Effector memory CD8-positive, alpha-beta T cell (primary cell): Measurements from ENCODE around the gene CCDC63.
A peak's percentile ranks its signal among the peaks of the same experiment; 100 is the strongest.

Experiments used
- ATAC-seq: fragments of 150-1000 bp; cut with Tn5 transposase; replicated peaks from 2 replicates; pipeline ENCODE4 v1.10.0; 2021; ENCODE audit warnings: mild to moderate bottlenecking, moderate library complexity
- DNase-seq, 3 experiments: peaks; one replicate each; pipeline ENCODE4 v3.0.0; 2021
- H3K27ac Mint-ChIP-seq, 2 donors: one replicate each; pipeline ENCODE4 v1.8.0; 2022; ENCODE audit warnings: mild to moderate bottlenecking in 2 of 2, mixed read lengths in 2 of 2, moderate library complexity in 2 of 2
- H3K27me3 Mint-ChIP-seq, 2 donors: one replicate each; pipeline ENCODE4 v1.8.0; 2022; ENCODE audit warnings: mixed read lengths in 2 of 2
- H3K36me3 Mint-ChIP-seq: one replicate; pipeline ENCODE4 v1.8.0; 2022; ENCODE audit warnings: mild to moderate bottlenecking, moderate library complexity, mixed read lengths; ENCODE audit not compliant: insufficient read depth
- H3K4me1 Mint-ChIP-seq, 2 donors: one replicate each; pipeline ENCODE4 v1.8.0; 2022; ENCODE audit warnings: low read depth in 2 of 2, mixed read lengths in 2 of 2
- H3K4me3 Mint-ChIP-seq, 2 donors: one replicate each; pipeline ENCODE4 v1.8.0; 2022; ENCODE audit warnings: mild to moderate bottlenecking in 2 of 2, mixed read lengths in 2 of 2, moderate library complexity in 2 of 2
- H3K9me3 Mint-ChIP-seq, 2 donors: one replicate each; pipeline ENCODE4 v1.8.0; 2022; ENCODE audit warnings: mixed read lengths in 2 of 2

The CCDC63 gene

DNA sequence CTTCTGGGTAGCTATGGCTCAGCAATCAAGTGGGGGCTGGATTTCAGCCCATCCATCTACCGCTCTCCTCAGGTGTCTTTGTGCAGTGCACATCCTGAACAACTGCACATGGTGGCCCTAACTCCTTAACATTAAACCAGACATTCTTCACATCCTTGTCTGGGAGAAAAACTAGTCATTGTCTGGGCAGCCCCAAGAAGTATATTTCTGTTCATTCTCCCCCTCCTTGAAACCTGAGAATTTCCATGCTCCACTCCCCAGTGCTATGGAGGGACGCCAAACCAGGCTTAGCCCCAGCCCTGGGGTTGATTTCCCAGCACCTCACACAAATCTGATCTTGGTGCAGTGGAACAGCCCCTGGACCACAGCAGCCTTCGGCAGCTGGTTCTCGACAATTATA, 60.2 kb downstream of the CCDC63 start:
- H3K27me3 Mint-ChIP-seq: peaks cover 9 to 50% of the 10 kb centered on the region in 2 donors
- H3K36me3 Mint-ChIP-seq: peaks cover 3% of the 10 kb centered on the region
- H3K27ac Mint-ChIP-seq: peak overlapping the region in 1 of 2 donors; percentile 26
- no peak for DNase-seq
- peaks cover 2 to 4% of the 10 kb centered on the region in 2 donors for H3K4me1 Mint-ChIP-seq
- no peaks in the 10 kb centered on the region for H3K9me3 Mint-ChIP-seq
- no peak overlapping the region for H3K4me3 Mint-ChIP-seq
- ATAC-seq: no peak

DNA sequence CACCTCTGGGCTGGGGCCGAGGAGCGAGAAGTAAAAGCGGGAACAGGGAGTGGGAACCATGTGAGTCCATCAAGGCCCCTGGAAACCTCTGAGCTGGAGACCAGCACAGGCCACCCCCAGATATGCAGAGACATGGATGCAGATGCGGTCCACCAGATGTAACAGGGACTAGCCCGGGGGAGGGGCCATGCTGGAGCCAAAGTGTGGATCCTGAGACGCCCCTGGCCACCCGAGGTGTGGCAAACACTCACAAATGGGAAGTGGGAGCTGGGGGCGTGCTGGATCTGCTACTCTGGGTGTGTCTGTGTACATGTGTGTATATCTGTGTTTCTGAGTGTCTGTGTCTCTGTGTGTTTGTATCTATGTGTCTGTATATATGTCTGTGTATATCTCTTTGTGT, 60.8 kb downstream of the CCDC63 start:
- DNase-seq (no peak), ATAC-seq (no peak)
- Mint-ChIP-seq H3K4me1 (peaks cover 2 to 4% of the 10 kb centered on the region in 2 donors), H3K4me3 (no peak overlapping the region), H3K27ac (peak overlapping the region in 1 of 2 donors; percentile 26), H3K36me3 (peaks cover 3% of the 10 kb centered on the region), H3K9me3 (no peaks in the 10 kb centered on the region), H3K27me3 (peaks cover 9 to 45% of the 10 kb centered on the region in 2 donors)

DNA sequence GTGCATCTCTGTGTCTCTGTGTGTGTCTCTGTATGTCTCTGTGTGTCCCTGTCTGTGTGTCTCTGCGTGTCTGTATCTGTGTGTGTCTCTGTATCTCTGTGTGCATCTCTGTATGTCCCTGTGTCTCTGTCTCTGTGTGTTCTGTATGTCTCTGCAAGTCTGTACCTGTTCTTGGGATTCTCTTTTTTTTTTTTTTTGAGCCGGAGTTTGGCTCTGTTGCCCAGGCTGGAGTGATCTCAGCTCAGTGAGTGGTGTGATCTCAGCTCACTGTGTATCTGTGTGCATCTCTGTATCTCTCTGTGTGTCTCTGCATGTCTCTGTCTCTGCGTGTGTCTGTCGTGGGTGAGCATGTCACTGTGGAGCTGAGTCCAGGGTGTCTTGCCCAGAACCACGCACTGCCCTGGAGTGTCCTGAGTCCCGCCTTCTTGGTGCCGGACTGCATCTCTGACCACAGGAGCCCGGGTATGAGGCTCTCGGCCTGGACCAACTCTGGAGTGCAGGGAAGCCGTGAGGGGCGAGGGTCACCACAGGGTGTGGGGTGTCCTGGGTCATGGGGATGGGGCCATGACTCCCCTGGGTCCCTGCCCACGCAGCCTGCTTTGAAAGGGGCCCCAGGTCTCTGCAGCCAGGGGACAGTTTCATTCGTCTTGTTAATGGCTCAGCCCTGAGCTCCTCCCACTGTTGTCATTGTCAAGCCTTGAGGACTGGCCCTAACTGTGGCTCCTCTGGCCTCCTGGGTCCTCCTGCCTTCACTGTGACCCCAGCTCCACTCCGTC, 61.8 kb downstream of the CCDC63 start:
- no peak for DNase-seq
- H3K27ac Mint-ChIP-seq: no peak overlapping the region

DNA sequence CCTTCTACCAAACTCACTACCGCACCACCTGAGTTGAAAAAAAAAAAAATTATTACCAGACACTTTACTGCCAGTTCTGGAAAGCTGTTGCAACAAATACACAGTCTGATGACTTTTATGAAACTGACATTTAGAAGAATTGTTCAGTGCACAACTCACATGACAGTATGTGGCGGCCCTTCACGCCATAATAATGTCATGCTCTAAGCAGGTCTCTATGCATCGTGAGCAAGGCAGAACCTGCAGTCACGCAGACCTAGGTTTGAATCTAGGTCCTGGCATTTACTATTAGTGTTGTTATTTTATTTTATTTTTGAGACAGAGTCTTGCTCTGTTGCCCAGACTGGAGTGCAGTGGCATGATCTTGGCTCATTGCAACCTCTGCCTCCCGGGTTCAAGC, 65.5 kb downstream of the CCDC63 start:
- no peak overlapping the region for H3K4me3 Mint-ChIP-seq
- H3K4me1 Mint-ChIP-seq: peaks cover 0 to 2% of the 10 kb centered on the region in 2 donors
- no peak for DNase-seq
- peaks cover 14 to 57% of the 10 kb centered on the region in 2 donors for H3K27me3 Mint-ChIP-seq
- H3K36me3 Mint-ChIP-seq: no peaks in the 10 kb centered on the region
- ATAC-seq: no peak
- H3K9me3 Mint-ChIP-seq: no peaks in the 10 kb centered on the region
- no peak overlapping the region for H3K27ac Mint-ChIP-seq

More for the DNA sequence above, 61.8 kb downstream of the CCDC63 start:
- Mint-ChIP-seq H3K4me1 (peaks cover 2 to 4% of the 10 kb centered on the region in 2 donors), H3K9me3 (no peaks in the 10 kb centered on the region), H3K36me3 (peaks cover 3% of the 10 kb centered on the region), H3K4me3 (no peak overlapping the region), H3K27me3 (peaks cover 9 to 44% of the 10 kb centered on the region in 2 donors)
- ATAC-seq: no peak

DNA sequence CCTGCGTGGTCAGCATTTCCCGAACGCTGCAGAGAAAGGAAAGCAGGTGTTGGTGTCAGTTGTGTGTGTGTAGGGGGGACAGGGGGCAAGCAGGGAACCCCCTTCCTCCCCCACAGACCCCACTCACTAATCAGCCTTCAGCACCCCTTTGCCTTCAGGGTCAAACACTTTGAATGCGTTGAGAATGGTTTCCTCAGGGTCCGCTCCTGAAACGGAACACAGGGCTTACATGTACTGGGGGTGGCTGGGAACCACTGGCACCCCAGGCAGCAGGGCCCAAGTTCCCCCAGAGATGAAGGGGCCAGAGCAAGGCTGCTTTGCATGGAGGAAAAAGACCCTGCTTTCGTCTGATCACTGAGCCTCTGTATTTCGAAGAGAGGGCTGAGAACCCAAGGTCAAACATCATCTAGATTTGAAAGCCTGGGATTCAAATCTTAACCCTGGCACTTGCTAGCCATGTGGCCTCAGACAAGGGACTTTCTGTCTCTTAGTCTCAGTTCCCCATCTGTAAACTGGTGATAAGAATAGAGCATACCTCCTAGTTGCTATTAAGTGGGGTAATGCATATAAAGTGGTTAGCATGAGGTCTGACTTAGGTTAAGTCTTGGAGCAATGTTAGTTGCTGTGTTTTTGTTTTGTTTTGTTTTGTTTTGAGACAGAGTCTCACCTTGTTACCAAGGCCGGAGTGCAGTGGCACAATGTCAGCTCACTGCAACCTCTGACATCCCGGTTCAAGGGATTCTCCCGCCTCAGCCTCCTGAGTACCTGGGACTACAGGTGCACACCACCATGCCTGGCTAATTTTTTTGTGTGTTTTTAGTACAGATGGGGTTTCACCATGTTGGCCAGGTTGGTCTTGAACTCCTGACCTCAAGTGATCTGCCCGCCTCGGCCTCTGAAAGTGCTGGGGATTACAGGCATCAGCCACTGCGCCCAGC, 66.6 kb downstream of the CCDC63 start:
- no peak overlapping the region for H3K27ac Mint-ChIP-seq
- no peak for DNase-seq
- no peaks in the 10 kb centered on the region for H3K36me3 Mint-ChIP-seq
- H3K4me1 Mint-ChIP-seq: no peaks in the 10 kb centered on the region
- peaks cover 23 to 54% of the 10 kb centered on the region in 2 donors for H3K27me3 Mint-ChIP-seq
- H3K9me3 Mint-ChIP-seq: no peaks in the 10 kb centered on the region
- peak; percentile 57 for ATAC-seq
- H3K4me3 Mint-ChIP-seq: no peak overlapping the region

DNA sequence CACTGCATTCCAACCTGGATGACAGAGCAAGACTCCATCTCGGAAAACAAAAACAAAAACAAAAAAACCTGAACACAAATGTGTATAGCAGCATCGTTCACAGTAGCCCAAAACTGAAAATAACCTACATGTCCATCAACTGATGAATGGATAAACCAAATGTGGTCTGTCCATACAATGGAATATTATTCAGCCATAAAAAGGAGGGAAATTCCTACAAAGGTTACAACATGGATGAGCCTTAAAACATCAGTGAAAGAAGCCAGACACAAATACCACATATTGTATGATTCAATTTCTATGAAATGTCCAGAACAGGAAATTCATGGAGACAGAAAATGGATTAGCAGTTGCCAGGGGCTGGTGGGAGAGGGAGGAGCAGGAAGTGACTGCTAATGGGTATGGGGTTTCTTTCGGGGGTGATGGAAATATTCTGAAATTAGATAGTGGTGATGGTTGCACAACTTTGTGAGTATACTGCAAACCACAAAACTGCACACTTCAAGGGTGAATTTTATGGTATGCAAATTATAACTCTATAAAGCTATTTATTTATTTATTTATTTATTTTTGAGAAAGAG, 69.6 kb downstream of the CCDC63 start:
- Mint-ChIP-seq H3K27ac (no peak overlapping the region), H3K4me1 (no peaks in the 10 kb centered on the region), H3K4me3 (no peak overlapping the region), H3K27me3 (peaks cover 44 to 62% of the 10 kb centered on the region in 2 donors), H3K9me3 (no peaks in the 10 kb centered on the region), H3K36me3 (no peaks in the 10 kb centered on the region)
- ATAC-seq (no peak), DNase-seq (no peak)

DNA sequence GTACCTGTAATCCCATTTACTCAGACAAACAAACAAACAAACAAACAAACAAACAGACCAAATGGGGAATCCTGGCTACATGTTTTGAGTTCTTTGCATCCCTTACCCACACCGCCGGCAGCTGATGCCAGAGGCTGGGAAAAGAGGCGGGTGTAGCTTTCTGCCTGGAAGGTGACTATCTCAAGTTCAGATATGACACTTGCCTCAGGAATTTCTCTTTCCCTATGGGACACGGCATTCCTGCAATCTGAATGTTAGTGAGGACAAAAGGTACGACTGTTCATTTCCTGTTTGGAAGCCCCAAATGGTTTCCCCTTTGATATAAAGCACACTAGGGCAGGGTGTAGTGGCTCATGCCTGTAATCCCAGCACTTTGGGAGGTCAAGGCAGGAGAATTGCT, 70.7 kb downstream of the CCDC63 start:
- H3K36me3 Mint-ChIP-seq: no peaks in the 10 kb centered on the region
- no peaks in the 10 kb centered on the region for H3K9me3 Mint-ChIP-seq
- H3K27ac Mint-ChIP-seq: no peak overlapping the region
- DNase-seq (no peak), ATAC-seq (no peak)
- H3K4me3 Mint-ChIP-seq: no peak overlapping the region
- H3K4me1 Mint-ChIP-seq: no peaks in the 10 kb centered on the region
- peaks cover 49 to 70% of the 10 kb centered on the region in 2 donors for H3K27me3 Mint-ChIP-seq

DNA sequence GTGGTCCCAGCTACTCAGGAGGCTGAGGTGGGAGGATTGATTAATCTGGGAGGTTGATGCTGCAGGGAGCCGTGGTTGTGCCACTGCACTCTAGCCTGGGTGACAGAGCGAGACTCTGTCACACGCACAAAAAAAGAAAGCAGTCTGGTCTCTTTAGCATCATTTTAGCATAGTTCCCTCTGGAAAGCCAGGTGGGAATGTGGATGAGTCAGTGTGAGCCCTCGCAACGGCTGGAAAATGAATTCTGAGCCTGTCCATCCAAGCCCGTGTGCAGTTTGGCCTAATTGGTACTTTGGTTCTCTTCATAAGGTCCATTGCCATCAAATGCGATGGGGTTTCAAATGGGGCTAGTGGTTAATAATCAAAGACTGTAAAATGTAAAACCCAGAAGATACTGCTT, 71.2 kb downstream of the CCDC63 start:
- Mint-ChIP-seq H3K4me3 (no peak overlapping the region), H3K4me1 (no peaks in the 10 kb centered on the region), H3K9me3 (no peaks in the 10 kb centered on the region), H3K36me3 (no peaks in the 10 kb centered on the region), H3K27ac (no peak overlapping the region), H3K27me3 (peaks cover 52 to 75% of the 10 kb centered on the region in 2 donors)
- no peak for DNase-seq
- ATAC-seq: no peak

DNA sequence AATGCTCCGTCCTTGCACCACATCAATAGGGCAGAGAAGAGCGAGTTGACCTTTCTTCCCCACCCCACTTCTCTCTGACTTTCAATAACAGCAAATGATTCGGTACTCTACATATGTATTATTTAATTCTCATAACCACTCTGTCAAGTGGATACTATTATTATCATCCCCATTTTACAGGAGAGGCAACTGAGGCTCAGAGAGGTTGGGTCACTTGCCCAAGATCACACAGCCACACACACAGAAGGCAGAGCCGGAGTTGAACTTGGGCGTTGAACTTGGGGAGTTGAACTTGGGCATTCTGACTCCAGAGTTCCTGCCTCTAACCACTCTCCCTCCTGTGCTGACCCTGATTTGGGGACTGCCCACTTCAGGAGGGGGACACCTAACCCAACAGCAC, 72.9 kb downstream of the CCDC63 start:
- Mint-ChIP-seq H3K9me3 (no peaks in the 10 kb centered on the region), H3K36me3 (no peaks in the 10 kb centered on the region), H3K27ac (no peak overlapping the region), H3K4me3 (no peak overlapping the region), H3K27me3 (peaks cover 53 to 79% of the 10 kb centered on the region in 2 donors), H3K4me1 (no peaks in the 10 kb centered on the region)
- no peak for DNase-seq
- ATAC-seq: no peak

DNA sequence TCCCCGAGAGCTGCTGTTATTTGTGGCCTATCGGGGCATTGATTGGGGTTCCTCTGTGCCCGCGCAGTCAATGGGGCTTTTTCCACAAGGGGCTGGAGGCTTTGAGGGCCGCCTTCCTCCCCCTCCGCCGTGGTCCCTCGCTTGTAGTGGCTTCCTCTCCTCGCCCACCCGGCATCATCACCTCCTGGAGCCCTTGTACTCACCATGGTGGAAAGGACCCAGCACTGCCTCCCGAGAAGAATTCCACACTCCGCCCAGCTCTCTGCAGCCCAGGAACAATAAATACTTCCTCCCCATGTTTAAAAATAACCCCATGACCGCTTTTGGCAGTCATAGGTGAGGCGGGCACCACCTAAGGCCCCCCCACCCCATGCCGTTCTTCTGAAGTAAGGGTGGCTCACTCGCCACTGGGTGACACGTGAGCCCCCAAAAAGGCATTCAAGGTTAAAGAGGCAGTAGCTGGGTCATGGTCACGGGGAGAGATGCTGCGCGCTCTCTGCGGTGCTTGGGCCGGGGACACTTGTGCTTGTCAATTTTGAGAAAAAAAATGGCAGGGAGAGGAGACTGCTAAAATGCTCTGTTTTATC, 73.6 kb downstream of the CCDC63 start, which contains the start of gene MYL2:
Gene MYL2, minus strand, starts transcription at position 256 of the 587 bp plus-strand sequence. Its CDS starts 50 bp downstream, at position 206.
- Mint-ChIP-seq H3K27ac (no peak within 1 kb of the TSS), H3K4me3 (no peak within 1 kb of the TSS), H3K27me3 (peaks cover 49 to 81% of the 10 kb centered on the region in 2 donors), H3K9me3 (no peaks in the 10 kb centered on the region), H3K36me3 (no peaks in the 10 kb centered on the region), H3K4me1 (no peaks in the 10 kb centered on the region)
- DNase-seq: no peak
- ATAC-seq: no peak

DNA sequence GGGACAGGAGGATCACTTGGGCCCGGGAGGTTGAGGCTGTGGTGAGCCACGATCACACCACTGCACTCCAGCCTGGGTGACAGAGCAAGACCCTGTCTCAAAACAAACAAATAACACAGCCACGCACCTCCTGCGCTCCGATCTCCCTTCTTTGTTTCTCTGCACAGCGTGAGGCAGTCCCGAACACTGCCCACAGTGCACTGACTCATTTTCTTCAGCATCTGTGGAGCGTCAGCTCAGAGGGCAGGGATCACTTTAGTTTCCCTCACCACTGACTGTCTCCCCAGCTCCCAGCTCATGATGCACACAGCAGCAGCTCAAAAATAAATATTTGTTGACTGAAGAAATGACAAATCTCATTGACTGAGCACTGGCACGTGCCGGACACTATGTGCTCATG, 74.5 kb downstream of the CCDC63 start:
- H3K4me1 Mint-ChIP-seq: no peaks in the 10 kb centered on the region
- no peak for DNase-seq
- no peaks in the 10 kb centered on the region for H3K36me3 Mint-ChIP-seq
- ATAC-seq: no peak
- H3K9me3 Mint-ChIP-seq: no peaks in the 10 kb centered on the region
- no peak overlapping the region for H3K4me3 Mint-ChIP-seq
- H3K27ac Mint-ChIP-seq: no peak overlapping the region
- peaks cover 55 to 73% of the 10 kb centered on the region in 2 donors for H3K27me3 Mint-ChIP-seq

DNA sequence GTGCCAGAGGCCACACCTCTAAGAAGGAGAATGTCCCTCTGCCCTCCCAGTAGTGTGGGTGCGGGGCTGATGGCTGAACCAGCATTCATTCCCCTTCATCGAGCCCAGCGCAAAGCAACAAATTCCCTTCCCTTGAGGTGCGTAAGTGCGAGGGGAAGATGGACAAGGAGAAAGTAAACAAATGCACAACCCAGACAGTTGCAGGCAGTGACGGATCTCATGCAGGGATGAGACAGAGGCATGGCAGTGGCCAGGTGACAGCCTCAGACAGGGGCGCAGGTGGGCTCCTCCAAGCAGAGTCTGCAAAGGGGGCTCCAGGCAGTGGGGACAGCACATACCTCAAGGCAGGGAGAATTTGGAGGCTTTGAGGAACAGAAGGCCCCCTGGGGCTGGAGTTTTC, 75.9 kb downstream of the CCDC63 start:
- Mint-ChIP-seq H3K9me3 (no peaks in the 10 kb centered on the region), H3K27ac (no peak overlapping the region), H3K27me3 (peaks cover 55 to 62% of the 10 kb centered on the region in 2 donors), H3K36me3 (no peaks in the 10 kb centered on the region), H3K4me1 (no peaks in the 10 kb centered on the region), H3K4me3 (no peak overlapping the region)
- ATAC-seq: no peak
- DNase-seq: no peak

DNA sequence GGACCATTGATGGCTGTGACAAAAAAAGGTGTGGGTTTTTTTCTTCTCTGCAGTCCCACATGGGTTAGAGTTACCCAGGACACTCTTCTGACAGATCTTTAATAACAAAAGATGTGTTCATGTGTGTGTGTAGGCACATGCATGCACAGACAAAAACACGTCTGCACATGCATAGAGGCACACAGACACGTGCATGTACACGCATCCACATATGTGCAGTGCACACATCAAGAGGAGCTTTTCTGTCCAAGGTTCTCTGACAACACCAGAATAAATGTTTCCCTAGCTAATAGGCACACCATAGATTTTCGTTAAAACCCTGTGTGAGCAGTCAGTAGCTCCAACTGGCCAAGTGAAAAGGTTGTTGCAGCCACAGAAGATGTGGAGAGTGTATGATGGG, 76.4 kb downstream of the CCDC63 start:
- ATAC-seq: no peak
- no peak for DNase-seq
- no peak overlapping the region for H3K4me3 Mint-ChIP-seq
- no peaks in the 10 kb centered on the region for H3K4me1 Mint-ChIP-seq
- no peaks in the 10 kb centered on the region for H3K36me3 Mint-ChIP-seq
- no peaks in the 10 kb centered on the region for H3K9me3 Mint-ChIP-seq
- H3K27ac Mint-ChIP-seq: no peak overlapping the region
- H3K27me3 Mint-ChIP-seq: peaks cover 50 to 57% of the 10 kb centered on the region in 2 donors
